Stimulated activated CD8-positive, alpha-beta memory T cell treated with anti-CD3 and anti-CD28 coated beads, Interleukin-12 subunit alpha, Interleukin-12 subunit beta, amount 100 ng/mL, for 24 hours (primary cell): ENCODE results near the gene AOC1.

Experiments used
- DNase-seq: peaks from one replicate; pipeline ENCODE4 v3.0.0-alpha.2; 2020; ENCODE audit errors: extremely low read depth

The AOC1 gene

DNA sequence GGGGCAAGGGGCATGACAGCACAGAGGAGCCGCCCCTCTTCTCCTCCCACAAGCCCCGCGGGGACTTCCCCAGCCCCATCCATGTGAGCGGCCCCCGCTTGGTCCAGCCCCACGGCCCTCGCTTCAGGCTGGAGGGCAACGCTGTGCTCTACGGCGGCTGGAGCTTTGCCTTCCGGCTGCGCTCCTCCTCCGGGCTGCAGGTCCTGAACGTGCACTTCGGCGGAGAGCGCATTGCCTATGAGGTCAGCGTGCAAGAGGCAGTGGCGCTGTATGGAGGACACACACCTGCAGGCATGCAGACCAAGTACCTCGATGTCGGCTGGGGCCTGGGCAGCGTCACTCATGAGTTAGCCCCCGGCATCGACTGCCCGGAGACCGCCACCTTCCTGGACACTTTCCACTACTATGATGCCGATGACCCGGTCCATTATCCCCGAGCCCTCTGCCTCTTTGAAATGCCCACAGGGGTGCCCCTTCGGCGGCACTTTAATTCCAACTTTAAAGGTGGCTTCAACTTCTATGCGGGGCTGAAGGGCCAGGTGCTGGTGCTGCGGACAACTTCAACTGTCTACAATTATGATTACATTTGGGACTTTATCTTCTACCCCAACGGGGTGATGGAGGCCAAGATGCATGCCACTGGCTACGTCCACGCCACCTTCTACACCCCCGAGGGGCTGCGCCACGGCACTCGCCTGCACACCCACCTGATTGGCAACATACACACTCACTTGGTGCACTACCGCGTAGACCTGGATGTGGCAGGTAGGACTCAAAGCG, 5.1 kb downstream of the AOC1 start:
- no peak for DNase-seq

DNA sequence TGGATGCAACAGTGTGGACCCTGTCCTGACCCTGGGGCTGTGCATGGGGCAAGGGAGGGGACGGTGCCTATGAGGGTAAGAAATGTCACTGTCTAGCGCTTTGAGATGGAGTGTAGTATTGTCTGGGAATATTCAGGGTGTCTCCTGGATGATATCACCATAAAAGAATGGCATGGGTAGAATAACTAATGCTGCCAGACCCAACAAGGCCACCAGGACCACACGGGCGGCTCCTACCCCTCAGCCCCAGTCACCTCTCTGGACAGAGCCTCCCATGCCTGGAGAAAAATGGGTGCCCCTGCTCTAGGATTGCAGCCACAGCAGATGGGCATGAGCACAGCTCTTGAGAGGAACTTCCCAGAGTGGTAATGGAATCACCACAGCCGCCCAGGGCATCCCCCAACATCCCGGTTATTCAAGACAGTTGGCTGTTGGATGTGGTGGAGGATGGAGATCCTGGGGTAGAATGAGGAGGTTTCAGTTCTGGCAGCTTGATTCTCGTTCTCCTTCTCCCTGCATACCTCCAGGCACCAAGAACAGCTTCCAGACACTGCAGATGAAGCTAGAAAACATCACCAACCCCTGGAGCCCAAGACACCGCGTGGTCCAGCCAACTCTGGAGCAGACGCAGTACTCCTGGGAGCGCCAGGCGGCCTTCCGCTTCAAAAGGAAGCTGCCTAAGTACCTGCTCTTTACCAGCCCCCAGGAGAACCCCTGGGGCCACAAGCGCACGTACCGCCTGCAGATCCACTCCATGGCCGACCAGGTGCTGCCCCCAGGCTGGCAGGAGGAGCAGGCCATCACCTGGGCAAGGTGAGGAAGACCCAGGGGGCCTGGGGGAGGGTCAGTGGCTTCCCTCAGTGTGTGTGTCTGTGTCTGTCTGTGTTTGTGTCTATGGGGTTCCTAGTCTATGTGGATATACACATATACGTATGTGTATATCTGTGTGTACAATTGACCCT, 6.2 kb downstream of the AOC1 start:
- no peak for DNase-seq

DNA sequence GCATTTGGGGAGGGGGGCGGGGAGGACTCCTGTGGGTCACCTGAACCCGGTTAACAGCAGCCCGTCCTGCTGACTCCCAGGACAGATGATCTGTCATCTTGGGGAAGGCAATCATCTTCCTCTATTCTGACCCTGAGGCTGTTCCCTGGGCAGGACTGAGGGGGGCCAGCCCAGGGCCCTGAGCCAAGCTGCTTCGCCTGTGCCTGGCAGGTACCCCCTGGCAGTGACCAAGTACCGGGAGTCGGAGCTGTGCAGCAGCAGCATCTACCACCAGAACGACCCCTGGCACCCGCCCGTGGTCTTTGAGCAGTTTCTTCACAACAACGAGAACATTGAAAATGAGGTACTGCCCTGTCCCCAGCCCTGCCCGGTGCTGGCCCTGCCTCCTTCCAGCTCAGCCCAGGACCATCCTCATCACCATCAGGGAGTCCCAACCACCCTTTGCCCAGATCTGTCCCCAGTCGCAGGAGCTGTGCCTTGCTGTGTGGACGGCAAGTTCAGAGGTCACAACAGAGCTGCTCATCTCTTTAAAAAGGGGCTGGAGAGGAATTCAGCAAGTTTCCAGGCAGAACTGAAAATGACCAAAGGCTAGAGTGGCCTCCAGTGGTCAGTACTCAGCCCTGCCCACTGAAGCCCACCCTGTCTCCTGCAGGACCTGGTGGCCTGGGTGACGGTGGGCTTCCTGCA, 8.1 kb downstream of the AOC1 start:
- no peak for DNase-seq

DNA sequence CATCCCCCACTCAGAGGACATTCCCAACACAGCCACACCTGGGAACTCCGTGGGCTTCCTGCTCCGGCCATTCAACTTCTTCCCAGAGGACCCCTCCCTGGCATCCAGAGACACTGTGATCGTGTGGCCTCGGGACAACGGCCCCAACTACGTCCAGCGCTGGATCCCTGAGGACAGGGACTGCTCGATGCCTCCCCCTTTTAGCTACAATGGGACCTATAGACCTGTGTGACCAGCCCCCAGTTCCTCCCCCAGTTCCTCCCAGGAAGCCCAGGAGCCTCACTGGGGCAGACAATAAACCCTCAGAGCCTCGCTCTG, 8.6 kb downstream of the AOC1 start:
- DNase-seq: no peak

DNA sequence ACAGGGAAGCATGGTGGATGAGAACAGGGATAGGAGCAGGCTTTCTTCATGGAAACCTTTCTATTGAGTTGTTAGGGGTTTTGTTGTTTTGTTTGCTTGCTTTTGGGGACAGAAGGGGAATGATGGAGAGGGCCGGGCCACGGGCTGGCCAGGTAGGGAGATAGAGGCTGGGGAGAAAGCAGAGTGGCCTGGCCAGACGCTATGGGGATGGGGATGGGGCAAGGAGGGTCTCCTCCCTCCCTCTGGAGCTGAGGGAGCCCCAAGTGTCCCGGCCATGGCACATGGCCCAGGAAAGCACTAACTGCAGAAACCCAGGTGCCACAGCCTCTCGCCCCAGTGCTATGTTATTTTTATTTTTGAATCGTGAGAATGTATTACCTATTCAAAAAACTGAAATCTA, 10.0 kb downstream of the AOC1 start:
- DNase-seq: no peak

DNA sequence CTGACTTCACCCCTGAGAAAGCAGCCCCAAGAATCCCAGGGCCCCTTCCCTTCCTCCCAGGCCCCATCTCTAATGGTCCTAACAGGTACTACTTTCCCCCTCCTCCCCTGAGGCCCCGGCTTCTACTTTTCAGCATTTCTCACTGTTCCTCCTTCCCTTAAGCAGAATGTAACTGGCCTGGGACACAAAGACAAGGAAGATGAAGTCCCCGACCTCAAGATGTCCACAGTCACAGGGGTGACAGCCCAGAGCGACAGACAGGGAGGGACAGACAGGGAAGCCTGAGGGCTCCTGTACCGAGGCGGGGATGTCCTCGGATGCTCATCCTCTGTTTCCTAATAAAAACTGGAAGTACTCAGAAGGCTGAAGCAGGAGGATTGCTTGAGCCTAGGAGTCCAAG, 11.6 kb downstream of the AOC1 start:
- DNase-seq: no peak

DNA sequence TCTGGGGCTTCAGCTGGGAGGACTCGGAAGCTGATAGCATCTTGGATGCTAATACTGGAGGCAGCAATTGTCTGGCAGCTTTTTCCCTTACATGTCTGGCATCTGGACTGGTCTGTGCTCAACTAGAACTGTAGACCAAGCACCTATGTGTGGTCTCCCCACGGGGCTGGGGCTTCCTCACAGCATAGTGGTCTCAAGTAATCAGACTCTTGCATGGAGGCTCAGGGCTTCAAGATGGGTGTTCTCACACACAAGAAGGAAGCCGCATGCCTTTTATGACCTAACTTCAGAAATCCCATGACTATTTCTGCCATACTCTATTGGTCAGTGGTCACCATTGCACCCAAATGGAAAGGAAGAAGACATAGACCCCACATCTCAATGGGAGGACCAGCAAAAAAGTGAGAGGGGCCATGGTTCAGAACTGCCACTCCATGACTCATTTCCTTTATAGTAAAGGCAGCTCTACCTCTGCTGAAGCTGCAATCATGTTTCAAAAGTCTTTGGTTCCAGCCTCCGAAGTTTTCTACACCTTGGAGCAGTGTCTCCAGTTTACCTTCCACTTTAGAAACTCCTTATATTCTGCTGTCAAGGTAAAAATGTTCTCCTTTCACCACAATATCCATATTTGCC, 14.7 kb downstream of the AOC1 start:
- DNase-seq: no peak

DNA sequence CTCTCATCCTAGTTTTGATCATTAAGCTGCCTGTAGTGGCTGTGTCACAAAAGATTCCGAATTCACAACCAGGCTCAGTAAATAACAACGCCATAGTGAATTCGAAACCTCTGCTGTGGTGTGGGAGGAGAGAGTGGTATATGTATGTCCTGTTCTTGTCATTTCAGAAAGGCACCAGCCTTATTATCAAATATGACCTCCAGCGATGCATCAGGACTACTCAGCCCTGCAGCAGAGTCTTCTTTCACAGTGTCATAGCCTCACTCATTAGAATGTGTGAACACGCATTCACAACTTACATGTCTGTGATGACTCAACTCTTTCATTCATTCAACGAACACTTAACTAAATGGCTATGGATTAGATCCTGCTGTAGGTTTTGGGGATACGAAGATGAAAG, 15.3 kb downstream of the AOC1 start:
- DNase-seq: no peak

DNA sequence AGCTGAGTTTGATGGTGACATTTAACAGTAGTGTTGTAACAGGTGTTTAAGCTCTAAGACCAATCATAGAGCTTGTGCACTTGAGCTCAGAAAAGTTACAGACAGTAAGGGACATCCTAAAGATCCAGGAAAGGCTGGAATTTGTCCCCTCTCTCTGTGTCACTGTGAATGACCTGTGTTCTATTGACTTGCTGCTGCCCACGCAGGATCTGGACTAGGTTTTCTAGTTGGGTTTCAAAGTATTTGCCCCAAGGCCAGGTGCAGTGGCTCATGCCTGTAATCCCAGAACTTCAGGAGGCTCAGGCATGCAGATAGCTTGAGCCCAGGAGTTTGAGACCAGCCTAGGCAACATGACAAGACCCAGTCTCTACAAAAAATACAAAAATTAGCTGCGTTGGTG, 17.1 kb downstream of the AOC1 start:
- no peak for DNase-seq

DNA sequence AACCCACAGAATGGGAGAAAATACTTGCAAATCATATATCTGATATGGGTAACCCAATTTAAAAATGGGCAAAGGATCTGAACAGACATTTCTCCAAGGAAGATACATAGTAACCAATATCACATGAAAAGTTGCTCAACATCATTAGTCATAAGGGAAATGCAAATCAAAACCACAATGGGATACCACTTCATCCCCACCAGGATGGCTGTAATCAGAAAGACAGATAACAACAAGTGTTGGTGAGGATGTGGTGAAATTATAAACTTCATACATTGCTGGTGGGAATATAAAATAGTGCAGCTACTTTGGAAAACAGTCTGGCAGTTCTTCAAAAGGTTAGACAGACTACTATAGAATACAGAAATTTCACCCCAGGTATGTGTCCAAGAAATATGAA, 19.3 kb downstream of the AOC1 start:
- no peak for DNase-seq

DNA sequence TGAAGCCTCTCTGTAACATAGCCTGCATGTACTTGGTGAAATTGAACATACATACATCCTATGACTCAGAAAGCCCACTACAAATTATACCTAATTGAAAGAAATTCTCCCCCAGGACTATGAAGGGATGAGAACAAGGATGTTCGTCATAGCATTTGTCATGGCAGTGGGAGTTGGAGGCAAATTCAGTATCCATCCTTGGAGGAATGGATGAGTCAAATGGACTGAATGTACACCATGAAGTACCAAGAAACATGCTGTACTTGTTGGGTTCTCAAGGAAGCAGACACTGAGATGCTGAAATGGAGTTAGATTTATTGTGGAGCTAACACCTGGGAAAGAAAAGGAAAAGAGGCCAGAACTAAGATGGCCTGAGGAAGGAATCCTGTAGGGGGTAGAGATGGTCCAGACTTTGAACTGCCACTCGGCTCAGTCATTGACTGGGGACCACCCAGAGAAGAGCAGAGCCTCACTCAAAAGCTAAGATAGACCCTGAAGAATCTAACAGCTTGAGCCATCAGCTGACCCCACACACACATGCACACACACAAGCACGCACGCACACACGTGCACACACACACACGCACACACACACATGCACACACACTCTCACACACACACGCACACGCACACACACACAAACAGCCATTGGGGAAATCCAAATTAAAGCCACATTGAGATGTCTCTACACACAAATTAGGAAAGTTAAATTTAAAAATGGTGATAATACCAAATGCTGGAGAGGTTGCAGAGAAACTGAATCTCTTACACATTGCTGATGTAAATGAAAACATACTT, 22.3 kb downstream of the AOC1 start:
- no peak for DNase-seq

DNA sequence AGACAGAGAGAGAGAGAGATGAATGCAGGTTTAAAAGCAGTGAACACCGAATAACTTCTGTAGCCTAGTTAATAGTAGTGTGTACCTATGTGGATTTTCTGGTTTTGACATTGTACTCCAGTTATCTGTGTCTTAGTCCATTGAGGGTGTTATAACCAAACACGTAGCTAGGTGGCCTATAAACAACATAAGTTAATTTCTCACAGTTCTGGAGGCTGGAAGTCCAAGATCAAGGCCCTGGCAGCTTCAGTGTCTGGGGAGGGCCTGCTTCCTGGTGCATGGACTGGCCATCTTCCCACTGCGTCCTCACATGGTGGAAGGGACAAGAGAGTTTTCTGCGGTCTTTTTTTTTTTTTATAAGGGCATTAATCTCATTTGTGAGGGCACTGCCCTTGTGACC, 23.5 kb downstream of the AOC1 start:
- DNase-seq: no peak

DNA sequence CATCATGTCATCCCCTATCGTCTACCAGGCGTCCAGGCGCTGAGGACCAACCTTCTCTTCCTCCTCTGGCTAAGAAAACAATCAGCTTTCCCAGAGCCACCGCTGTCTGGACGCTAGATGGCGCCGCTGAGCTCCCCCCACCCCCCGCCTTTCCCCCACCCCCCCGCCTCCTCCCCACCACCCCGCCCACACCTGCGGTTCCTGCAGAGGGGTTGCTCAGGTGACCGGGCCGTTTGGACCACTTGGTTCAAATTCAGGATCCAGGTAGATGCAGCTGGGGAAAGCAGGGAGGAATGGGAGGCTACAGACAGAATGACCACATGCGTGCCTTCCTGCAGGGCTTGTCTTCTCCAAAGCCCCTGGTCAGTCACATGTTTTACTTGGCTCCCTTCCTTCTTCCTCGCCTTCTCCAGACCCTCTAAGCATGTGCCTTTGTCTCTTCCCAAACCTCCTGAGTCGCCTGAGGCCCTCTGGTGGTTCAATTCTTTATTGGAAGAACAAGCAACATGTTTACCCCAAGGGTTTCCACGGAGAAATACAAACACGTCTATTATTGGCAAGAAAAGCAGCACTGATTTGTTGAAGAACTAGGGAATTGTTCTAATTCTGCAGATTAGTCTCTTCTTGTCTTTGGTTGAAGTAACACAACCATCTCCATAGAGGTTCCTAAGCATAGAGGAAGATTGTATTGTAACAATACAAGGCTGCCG, 24.7 kb downstream of the AOC1 start:
- no peak for DNase-seq

DNA sequence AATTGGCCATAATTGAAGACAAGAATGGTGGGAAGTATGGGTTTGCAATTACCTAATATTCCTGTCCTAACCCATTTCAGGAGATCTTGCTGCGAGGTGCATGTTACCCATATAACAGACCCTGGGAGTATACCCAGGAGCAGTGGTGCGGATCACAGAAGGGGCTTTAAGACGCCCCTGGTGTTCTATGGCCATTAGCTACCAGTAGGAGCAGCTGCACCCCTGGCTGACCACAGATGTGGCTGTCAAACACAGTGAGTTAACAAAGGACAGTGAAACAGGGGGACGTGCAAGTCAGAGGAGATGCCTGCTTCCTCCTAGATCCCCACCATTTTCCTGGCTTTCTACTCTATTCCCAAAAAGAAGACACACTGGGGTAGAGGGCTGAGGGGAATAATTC, 25.2 kb downstream of the AOC1 start:
- DNase-seq: no peak

DNA sequence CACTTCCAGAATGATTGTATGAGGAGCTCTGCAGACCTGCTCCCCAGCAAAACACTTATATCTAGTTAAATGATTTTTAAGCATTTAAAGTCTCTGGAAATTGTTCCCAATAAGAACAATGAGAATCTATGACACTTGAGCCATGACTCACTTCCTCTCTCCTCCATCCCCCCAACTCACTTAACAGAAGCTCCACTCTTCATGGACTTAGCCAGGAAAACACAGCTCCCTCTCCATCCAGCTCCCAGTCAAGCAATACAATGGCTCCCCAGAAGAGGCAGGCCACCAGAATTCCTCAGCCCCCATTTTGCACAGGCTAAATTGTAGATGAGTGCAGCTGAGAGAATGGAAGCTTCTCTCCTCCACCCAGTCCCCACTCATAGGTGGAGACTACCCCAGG, 27.0 kb downstream of the AOC1 start:
- DNase-seq: no peak

DNA sequence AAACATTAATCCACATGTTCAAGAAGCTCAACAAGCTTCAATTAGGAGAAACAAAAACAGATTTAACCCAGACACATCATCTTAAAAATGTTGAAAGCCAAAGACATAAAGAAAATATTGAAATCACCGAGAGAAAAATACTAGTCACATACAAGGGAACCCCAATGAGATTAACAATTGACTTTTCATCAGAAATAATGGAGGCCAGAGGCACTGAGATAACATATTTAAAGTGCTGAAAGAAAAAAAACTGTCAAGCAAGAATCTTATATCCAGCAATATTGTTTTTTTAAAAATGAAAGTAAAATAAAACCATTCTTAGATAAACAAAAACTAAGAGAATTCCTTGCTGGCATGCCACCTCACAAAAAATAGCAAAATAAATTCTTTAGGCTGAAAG, 28.9 kb downstream of the AOC1 start:
- DNase-seq: no peak

DNA sequence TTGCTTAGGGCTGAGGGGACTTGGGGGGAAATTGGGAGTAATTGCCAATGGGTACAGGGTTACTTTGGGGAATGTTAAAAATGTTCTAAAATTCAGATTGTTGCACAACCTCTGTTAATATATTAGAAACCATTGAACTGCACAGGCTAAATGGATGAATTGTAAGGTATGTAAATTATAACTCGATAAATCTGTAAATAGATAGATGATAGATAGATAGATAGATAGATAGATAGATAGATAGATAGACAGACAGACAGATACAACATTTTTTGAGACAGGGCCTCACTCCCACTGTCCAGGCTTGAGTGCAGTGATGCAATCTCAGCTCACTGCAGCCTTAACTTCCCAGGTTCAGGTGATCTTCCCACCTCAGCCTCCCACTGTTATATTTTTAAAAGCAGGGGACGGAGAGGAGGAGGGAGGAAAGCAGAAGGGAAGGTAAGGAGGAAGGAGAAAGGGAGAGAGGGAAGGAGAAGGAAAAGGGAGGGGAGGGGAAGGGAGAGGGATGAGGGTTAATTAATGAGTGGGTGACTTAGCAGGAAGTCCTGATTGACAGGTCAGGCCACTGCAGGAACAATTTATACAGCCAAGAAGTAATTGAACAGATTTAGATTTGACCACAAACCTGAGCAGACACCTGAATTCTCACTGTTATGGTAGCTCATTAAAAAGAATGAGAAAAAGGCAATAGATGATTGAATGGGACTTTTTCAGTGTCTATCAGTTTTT, 38.7 kb downstream of the AOC1 start:
- DNase-seq: no peak

DNA sequence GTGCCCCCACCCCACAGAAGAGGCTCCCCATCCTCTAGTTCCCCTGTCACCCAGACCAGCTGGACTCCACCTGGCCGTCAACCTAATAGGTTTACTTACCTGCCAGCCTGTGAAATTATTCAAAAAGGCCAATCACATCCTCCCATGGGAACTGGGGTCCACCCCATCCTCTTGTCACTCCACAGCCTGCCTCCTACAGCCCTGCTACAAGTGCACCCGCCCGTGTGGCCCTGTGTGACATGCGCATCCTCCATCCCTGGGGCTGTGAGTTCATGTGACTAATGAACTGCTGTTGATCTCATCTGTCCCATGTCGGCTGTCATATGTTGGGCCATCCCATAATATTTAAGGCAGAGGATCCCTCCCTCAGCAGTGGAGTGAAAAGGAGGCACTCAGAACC, 39.4 kb downstream of the AOC1 start:
- no peak for DNase-seq

DNA sequence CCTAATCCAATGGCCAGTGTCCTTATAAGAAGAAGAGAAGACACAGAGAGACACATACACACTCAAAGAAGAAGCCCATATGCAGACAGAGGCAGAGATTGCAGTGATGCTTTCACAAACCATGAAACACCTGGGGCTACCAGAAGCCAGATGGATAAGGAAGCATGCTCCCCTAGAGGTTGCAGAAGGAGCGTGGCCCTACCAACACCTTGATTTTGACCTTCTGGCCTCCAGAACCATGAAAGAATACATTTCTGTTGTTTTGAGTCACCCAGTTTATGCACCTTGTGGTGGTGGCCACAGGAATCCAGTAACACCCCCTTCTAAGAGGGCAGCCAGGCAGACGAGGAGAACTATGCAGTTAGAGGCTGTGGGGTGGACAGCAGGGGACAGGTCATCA, 43.5 kb downstream of the AOC1 start:
- no peak for DNase-seq

DNA sequence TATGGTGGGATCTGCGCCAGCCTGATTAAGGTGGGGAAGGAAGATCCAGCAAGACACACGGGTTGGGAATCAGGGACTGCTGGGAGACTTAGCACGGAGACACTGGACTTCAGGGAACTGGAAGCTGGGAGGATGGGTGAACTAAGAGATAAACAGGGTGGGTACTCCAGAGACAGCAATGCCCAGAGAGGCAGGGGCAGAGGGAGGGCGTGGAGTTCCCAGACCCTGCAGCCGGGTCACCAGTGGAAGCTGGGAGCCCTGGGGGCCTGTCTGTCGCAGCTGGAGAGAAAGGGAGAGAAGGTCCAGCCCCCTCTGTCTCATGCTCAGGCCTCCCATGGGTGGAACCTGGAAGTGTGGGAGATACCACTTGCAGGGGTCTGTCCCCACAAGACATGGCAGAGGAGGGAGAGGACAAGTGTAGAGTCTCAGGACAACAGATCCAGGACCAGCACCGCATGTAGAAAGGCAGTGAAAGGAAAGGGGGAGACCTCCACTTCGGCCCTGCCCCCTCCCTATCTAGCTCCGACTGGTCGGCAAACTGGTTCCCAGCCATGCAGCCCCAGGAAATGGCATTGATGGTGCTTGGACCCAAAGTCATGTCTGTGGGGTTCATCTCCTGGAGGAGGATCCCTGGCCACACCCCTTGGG, 44.4 kb downstream of the AOC1 start:
- DNase-seq: no peak
